Measurements from ENCODE around the gene SPTBN4.

Gene SPTBN4

DNA sequence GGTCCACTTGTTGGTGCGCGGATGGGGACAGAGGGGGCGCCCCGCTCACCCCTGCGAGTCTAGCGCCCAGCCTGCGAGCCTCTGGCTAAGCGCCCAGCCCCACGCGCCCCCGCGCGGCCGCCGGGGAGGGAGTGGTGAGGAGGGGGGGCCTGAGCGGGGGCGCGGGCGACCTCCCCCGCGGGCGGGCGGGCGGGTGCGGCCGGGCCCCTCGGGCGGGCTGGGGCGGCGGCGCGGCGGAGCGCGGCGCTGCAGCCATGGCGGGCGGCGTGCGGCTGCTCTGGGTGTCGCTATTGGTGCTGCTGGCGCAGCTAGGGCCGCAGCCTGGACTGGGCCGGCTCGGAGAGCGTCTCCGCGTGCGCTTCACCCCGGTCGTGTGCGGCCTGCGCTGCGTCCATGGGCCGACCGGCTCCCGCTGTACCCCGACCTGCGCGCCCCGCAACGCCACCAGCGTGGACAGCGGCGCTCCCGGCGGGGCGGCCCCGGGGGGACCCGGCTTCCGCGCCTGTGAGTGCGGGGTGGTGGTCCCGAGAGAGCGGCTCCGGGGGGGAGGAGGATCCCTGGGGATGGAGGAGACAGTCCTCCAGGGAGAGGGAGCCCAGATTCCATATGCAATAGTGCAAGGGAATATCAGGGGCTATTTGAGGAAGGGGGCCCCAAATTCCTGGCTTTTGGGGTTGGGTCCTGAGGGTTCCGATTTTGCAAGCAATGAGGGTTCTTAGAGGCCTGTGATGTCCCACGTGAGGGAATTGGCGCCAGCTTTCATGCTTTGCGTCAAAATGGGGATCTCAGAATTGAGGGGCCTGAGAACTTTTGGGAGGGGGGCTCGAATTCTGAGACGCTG is 134.6 kb downstream of the SPTBN4 start, which contains the start of gene LTBP4:
TSS of gene LTBP4 (plus strand) at position 236 of the 841 bp plus-strand sequence. CDS start at position 255, 19 bp downstream.
- no peak for DNase-seq (ENCODE audit: low read depth in 4 of 4, low spot score in 1 of 4)

GRCh38 chr19:40603071-40603388 is 136.2 kb downstream of the SPTBN4 start:
- DNase-seq (ENCODE audit: low read depth in 4 of 4, low spot score in 1 of 4) = no peak

DNA sequence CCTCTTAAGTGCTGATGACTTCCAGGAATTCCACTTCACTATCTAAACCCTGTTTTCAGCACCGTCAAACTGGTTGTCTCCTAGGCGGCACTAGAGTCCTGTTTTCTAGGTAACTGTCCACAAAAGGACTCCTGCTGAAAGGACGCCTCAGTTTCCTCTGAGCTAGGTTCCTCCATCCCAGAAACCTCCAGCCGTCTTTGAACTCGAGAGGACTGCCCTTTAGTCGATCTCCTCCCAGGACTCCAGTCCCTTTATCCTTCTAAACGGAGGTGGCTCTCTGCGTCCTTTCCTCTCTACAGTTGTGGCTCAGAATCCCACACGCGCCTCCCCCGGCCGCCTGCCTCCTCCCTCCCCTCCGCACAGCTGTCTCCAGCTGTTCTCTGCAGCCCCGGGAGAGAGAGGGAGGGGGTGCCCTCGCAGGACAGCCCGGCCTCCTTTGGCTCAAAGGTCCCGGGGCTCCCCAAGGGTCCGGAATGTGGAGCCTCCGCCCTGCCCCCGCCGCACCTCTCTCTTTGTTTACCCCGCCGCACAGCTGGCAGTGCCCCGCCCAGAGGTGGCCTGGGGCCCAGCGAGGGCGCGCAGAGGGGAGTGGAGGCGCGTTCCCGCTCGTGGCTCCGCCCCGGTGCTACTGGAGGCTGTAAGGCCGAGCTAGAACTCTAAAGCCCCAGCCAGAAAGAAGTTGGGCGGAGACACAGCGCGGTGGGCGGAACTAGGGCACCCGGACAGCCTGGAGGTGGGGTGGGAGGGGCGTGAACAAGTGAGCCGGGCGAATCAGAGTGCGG is 136.8 kb downstream of the SPTBN4 start:
- DNase-seq (ENCODE audit: low read depth in 4 of 4, low spot score in 1 of 4) = peak; percentile 84 to 95 (median 87)

- DNase-seq (ENCODE audit: low read depth in 4 of 4, low spot score in 1 of 4) = no peak
Observed at GRCh38 chr19:40604171-40604646, 137.4 kb downstream of the SPTBN4 start.

- no peak for DNase-seq (ENCODE audit: low read depth in 4 of 4, low spot score in 1 of 4)
Observed at GRCh38 chr19:40604647-40605215, 137.9 kb downstream of the SPTBN4 start.

DNA sequence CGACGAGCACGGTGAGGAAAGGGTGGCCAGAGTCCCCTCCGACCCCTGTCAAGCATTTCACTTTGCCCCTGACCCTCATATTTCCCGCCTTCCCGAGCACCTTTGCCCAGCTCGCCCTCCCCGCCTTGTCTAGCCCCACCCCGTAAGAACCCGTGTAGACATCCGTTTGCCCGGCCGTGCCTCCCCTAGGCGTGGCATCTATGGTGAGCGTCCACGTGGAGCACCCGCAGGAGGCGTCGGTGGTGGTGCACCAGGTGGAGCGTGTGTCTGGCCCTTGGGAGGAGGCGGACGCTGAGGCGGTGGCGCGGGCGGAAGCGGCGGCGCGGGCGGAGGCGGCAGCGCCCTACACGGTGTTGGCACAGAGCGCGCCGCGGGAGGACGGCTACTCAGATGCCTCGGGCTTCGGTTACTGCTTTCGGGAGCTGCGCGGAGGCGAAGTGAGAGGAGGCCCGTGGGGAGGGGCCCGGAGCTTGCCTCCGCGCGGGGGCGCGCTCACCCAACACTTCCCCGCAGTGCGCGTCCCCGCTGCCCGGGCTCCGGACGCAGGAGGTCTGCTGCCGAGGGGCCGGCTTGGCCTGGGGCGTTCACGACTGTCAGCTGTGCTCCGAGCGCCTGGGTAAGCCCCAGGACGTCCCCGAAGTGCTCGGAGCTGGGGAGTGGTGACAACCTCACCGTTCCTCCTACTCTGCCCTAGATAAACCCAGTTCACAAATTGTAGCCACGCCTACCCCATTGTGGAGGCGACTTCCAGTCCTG is 138.6 kb downstream of the SPTBN4 start:
- DNase-seq (ENCODE audit: low read depth in 4 of 4, low spot score in 1 of 4) = peak; percentile 42 to 71 (median 54)

GRCh38 chr19:40607311-40608239 is 140.8 kb downstream of the SPTBN4 start:
- no peak for DNase-seq (ENCODE audit: low read depth in 4 of 4, low spot score in 1 of 4)

DNA sequence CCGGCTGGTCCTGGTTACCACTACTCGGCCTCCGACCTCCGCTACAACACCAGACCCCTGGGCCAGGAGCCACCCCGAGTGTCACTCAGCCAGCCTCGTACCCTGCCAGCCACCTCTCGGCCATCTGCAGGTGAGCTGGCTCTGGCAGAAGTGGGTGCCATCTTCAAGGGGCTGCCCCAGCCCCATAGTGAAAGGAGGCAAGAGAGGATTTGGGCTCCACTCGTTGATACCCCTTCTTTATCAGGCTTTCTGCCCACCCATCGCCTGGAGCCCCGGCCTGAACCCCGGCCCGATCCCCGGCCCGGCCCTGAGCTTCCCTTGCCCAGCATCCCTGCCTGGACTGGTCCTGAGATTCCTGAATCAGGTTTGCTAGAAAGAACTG is 141.4 kb downstream of the SPTBN4 start:
- no peak for DNase-seq (ENCODE audit: low read depth in 4 of 4, low spot score in 1 of 4)

- no peak for DNase-seq (ENCODE audit: low read depth in 4 of 4, low spot score in 1 of 4)
Observed at GRCh38 chr19:40608957-40609356, 142.2 kb downstream of the SPTBN4 start.

DNA sequence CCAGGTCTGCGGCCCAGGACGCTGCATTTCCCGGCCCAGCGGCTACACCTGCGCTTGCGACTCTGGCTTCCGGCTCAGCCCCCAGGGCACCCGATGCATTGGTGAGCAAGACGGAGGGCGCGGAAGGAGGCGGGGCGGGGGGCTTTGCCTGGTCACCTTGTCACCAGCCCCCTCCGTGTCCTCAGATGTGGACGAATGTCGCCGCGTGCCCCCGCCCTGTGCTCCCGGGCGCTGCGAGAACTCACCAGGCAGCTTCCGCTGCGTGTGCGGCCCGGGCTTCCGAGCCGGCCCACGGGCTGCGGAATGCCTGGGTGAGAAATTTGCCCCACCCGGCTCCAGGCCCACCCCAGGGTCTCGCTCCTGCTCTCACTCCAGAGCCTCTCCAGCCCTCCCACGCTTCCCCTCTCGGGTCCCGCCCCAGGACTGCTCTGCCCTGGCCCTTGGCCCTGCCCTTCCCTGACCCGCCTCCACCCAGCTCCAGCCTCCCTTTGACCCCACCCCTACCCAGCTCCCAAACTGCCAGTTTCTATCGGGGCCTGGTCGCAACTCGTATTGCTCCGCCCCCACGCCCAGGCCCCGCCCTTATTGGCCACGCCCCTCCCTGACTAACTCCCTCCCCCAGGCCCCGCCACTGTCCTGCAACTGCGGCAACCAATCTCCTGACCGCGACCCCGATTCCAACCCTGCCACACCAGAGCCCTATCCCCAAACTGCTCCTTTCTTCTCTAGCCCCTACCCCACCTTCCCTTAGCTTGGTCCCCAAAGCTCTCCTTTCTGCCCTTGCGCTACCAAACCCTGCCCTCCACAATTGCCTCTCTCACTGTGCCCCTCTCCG is 143.0 kb downstream of the SPTBN4 start:
- DNase-seq (ENCODE audit: low read depth in 4 of 4, low spot score in 1 of 4) = peak; percentile 77 to 97 (median 90)

DNA sequence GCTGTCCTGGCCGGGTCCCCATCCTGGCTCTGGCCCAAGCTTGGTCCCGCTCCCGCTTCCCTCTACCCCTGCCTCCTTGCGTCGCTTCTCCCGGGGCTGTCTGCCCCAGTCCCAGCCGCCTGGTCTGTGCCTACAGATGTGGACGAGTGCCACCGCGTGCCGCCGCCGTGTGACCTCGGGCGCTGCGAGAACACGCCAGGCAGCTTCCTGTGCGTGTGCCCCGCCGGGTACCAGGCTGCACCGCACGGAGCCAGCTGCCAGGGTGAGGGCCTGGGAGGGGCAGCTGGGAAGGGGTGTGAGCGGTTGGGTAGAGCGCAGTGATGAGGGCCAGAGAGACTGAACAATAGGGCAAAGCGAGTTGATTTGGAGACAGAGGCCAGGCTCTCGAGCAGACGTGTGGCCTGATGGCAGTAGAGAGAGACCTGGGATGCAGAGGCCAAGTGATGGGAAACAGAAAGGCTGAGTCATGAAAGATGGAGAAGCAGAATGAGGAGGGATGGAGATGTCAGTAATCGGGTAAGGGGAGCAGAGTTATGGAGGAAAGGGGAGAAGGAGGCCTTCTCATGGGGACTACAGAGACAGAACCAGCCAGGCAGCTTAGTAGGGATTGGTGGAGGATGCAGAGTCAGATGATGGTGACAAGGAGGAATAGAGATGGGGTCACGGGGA is 143.7 kb downstream of the SPTBN4 start:
- DNase-seq (ENCODE audit: low read depth in 4 of 4, low spot score in 1 of 4) = peak in 1 of 4 experiments; percentile 33

- DNase-seq (ENCODE audit: low read depth in 4 of 4, low spot score in 1 of 4) = no peak
Observed at GRCh38 chr19:40611096-40611495, 144.3 kb downstream of the SPTBN4 start.

DNA sequence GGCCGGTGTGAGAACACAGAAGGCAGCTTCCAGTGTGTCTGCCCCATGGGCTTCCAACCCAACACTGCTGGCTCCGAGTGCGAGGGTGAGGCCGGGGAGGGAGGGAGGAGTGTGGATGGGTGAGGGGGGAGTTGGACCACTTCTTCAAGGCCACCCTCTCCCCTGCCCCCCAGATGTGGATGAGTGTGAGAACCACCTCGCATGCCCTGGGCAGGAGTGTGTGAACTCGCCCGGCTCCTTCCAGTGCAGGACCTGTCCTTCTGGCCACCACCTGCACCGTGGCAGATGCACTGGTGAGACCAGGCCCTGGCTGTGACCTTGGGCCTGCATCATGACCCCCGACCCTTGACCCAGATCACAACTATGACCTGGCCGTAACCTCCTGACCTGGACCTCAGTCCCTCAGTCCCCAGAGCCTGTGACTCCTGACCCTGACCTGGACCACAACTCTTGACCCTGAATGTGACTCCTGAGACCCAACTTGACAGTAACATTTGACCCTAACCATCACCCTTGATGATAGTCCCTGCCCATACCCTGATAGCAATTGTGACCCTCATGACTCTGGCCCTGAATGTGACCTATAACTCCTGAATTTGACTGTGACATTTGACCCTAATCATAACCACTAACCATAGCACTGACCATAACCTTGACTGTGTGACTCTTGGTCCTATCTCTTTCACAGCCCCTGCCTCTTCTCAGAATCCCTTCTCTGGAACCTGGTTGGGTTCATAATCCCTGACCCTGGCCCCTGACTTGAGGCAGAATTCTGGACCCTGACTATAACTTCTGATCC is 145.3 kb downstream of the SPTBN4 start:
- no peak for DNase-seq (ENCODE audit: low read depth in 4 of 4, low spot score in 1 of 4)

DNA sequence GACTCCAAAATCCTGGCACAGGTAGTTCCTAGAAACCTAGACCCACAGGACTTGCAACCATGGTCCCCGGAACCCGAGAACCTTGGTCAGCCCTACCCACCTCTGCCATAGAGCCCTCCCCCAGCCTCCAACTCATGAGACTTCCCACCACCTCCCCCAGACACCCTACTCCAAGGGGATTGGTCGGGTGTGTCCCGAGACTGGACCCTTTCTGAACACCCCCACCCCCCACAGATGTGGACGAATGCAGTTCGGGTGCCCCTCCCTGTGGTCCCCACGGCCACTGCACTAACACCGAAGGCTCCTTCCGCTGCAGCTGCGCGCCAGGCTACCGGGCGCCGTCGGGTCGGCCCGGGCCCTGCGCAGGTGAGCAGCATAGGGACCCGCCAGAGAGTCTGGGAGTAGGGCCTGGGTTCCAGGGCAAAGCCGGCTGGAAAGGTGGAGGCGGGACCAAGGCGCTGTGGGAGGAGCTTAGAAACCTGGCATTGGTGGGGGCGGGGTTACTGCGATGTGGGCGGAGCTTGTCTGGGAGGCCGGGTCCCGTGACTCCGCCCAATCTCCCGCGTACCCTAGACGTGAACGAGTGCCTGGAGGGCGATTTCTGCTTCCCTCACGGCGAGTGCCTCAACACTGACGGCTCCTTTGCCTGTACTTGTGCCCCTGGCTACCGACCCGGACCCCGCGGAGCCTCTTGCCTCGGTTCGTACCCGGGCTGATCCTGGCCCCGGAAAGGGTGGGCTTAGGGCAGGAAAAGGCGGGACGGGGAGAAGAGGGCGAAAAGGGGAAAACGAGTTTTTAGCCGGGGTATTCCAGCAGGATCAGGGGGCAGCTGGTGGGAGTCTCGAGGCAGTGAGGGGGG is 146.3 kb downstream of the SPTBN4 start:
- peak; percentile 62 to 81 (median 76) for DNase-seq (ENCODE audit: low read depth in 4 of 4, low spot score in 1 of 4)

- DNase-seq (ENCODE audit: low read depth in 4 of 4, low spot score in 1 of 4) = peak; percentile 71 to 87 (median 78)
Observed at GRCh38 chr19:40613690-40614621, 147.2 kb downstream of the SPTBN4 start.

All from stimulated activated CD4-positive, alpha-beta T cell treated with anti-CD3 and anti-CD28 coated beads, Interleukin-1b, Interleukin-23, amount 100 ng/mL, for 24 hours (primary cell).